RWPE2 (cell line): ENCODE data around the gene OCA2.
A peak's percentile ranks its signal among the peaks of the same experiment; 100 is the strongest.

Experiments
- ATAC-seq: fragments of 200-7000 bp; cut with Tn5 transposase; 3 replicates; pipeline ENCODE4 v1.9.1; 2021; ENCODE audit warnings: low read depth
- DNase-seq: peaks from one replicate; pipeline ENCODE4 v3.0.0-alpha.2; 2020; ENCODE audit warnings: low spot score
- H3K27ac ChIP-seq: fragments of 450-650 bp; 2 replicates; pipeline ENCODE4 v1.5.1; 2017; ENCODE audit warnings: mild to moderate bottlenecking; ENCODE audit not compliant: poor library complexity, severe bottlenecking
- H3K27me3 ChIP-seq: fragments of 250-450 bp; sonication (Bioruptor Pico); 2 replicates; pipeline ENCODE4 v1.5.1; 2021; ENCODE audit warnings: mild to moderate bottlenecking, moderate library complexity; ENCODE audit not compliant: insufficient read depth, poor library complexity, severe bottlenecking
- H3K36me3 ChIP-seq: fragments of 250-450 bp; sonication (Bioruptor Pico); 2 replicates; pipeline ENCODE4 v1.5.1; 2020; ENCODE audit warnings: low read depth, mild to moderate bottlenecking, moderate library complexity
- H3K4me1 ChIP-seq: fragments of 250-450 bp; sonication (Bioruptor Pico); 2 replicates; pipeline ENCODE4 v1.5.1; 2021; ENCODE audit warnings: mild to moderate bottlenecking, moderate library complexity; ENCODE audit not compliant: insufficient read depth, poor library complexity, severe bottlenecking
- H3K4me3 ChIP-seq: fragments of 250-450 bp; sonication (Bioruptor Pico); 2 replicates; pipeline ENCODE4 v1.5.1; 2021; ENCODE audit warnings: mild to moderate bottlenecking, moderate library complexity; ENCODE audit not compliant: severe bottlenecking
- H3K9me3 ChIP-seq: fragments of 250-450 bp; sonication (Bioruptor Pico); 2 replicates; pipeline ENCODE4 v1.5.1; 2021; ENCODE audit warnings: mild to moderate bottlenecking, moderate library complexity; ENCODE audit not compliant: severe bottlenecking
- TF ChIP-seq, protein P1 (sequence below): fragments of 450-650 bp; IDR thresholded peaks from one replicate; pipeline ENCODE4 v1.5.1; 2017; ENCODE audit warnings: mild to moderate bottlenecking, moderate library complexity; ENCODE audit not compliant: poor library complexity, severe bottlenecking

Gene OCA2

DNA sequence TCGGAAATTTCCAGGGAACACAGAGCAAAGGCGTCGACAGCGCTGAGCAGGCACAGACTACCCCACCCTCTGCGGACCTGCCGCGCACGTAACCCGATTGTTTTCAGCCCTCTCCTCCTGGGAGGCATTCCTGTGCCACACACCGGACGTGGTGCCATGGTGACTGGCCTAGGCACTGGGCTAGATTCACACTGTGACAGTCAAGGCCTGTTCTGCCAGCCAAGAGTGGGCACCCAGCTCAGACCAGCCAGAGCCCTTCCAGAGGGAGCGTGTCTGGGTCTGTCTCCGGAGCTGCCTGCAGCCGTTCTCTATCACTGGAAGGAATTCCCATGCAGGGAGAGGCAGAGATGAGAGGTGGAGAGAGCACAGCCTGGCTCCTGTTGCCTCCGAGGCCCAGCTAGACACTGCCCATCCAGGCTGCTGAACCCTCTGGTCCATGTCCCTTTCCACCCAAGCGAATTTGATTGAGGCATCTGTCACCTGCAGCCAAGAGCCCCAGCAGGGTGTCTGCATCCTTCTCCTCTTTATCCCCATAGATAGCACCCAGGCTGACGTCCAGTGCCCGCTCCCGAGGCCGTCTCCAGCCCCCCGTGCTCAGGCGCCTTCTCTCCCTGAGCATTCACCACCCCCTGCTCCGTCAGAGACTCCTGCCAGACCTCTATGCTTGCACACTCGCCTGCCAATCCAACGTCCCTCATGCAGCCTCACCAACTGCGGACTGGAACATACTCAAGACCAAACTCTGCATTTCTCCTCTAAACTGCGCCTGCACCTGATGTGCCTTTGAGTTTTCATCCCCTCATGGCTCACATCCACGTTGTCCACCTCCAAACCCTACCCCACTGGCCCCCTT, 267.5 kb downstream of the OCA2 start:
- TF ChIP-seq, protein P1, sequence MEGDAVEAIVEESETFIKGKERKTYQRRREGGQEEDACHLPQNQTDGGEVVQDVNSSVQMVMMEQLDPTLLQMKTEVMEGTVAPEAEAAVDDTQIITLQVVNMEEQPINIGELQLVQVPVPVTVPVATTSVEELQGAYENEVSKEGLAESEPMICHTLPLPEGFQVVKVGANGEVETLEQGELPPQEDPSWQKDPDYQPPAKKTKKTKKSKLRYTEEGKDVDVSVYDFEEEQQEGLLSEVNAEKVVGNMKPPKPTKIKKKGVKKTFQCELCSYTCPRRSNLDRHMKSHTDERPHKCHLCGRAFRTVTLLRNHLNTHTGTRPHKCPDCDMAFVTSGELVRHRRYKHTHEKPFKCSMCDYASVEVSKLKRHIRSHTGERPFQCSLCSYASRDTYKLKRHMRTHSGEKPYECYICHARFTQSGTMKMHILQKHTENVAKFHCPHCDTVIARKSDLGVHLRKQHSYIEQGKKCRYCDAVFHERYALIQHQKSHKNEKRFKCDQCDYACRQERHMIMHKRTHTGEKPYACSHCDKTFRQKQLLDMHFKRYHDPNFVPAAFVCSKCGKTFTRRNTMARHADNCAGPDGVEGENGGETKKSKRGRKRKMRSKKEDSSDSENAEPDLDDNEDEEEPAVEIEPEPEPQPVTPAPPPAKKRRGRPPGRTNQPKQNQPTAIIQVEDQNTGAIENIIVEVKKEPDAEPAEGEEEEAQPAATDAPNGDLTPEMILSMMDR, result no peak
- no peak for DNase-seq
- Histone ChIP-seq H3K9me3 (peaks cover 2% of the 10 kb centered on the region), H3K4me1 (no peaks in the 10 kb centered on the region), H3K4me3 (no peak overlapping the region), H3K27ac (no peak overlapping the region), H3K27me3 (no peaks in the 10 kb centered on the region), H3K36me3 (no peaks in the 10 kb centered on the region)
- ATAC-seq, result no peak

DNA sequence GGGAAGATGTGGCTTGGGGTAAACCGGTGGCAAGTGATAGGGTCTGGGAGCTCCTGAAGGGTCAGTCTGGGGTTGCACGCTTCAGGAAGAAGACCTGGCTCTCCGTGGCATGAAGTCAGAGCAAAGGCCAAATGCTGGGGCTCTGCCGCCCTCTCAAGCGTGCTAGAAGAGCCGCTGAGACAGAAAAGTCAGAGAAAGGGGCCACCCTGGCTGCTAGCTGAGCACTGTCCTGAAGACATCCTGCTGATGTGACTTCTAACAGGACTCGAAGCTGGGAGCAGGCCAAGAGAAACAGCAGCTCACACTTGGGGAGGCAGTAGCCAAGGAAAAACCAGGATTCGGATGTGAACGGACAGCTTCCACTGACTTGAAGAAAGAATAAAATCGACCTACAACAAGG, 270.4 kb downstream of the OCA2 start:
- Histone ChIP-seq H3K9me3 (peaks cover under 1% of the 10 kb centered on the region), H3K4me1 (no peaks in the 10 kb centered on the region), H3K4me3 (no peak overlapping the region), H3K27ac (no peak overlapping the region), H3K27me3 (no peaks in the 10 kb centered on the region), H3K36me3 (no peaks in the 10 kb centered on the region)
- DNase-seq, result no peak
- TF ChIP-seq, protein P1, result no peak
- no peak for ATAC-seq

DNA sequence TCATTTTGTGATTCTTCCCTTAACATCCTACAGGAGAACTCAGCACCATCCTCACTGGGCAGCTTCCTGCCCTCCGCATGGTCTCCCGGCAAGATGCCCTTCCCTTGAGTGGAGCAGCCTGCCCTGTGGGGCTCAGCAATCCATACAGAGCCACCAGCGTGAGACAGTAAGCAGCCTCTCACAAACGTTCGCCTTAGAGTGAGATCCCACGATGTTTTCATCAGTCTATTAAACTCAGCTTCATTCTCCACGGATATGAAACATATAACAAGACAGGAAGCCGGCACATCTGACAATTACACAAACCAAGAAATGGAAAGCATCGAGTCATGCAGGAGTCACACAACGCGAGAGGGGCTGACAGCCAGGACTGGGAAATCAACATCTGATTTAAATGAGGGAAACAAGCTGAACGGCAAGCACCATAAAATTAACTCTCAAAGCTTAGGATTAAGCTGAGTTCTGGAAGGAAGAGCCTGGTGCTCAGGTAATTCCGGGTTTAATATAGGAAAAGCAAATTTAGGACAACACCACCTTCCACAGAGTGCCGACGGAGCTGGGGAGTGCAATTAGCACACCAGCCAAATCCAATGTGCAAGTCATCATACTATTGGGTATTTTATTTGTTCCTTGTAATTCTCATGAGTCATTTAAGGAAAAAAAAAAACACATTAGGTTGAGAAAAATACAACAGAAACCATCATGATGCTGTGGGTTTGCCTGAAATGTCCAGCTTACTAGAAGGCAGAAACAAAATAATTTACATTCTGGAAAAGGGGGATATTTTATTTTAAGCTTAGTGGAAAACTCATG, 272.0 kb downstream of the OCA2 start:
- TF ChIP-seq, protein P1, result no peak
- Histone ChIP-seq H3K27me3 (no peaks in the 10 kb centered on the region), H3K36me3 (no peaks in the 10 kb centered on the region), H3K4me3 (no peak overlapping the region), H3K4me1 (no peaks in the 10 kb centered on the region), H3K27ac (no peak overlapping the region), H3K9me3 (no peaks in the 10 kb centered on the region)
- DNase-seq (no peak), ATAC-seq (0 out of 3 replicates have a peak, but pooled peaks have one; percentile 37)

DNA sequence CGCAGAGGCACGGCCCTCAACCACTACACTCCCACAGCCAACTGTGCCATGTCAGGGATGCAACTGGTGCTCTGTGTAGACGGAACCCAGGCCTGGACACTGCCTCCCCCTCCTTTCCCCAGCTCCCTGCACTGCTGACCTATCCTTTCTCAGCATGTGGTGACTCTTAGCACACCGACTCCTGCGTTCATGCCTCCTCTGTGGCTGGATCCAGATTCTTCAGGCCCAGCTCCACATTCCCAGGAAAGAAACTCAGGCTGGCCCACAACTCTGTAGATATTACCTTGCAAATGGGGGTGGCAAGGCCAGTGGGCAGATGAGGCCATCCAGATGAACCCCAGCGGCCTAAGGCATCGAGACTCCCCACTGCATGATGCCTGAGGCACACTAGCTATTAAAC, 272.7 kb downstream of the OCA2 start:
- Histone ChIP-seq H3K27me3 (no peaks in the 10 kb centered on the region), H3K36me3 (no peaks in the 10 kb centered on the region), H3K4me3 (no peak overlapping the region), H3K9me3 (no peaks in the 10 kb centered on the region), H3K4me1 (no peaks in the 10 kb centered on the region), H3K27ac (no peak overlapping the region)
- DNase-seq, result no peak
- ATAC-seq, result no peak
- TF ChIP-seq, protein P1, result no peak
